ENCODE measurements around the gene VWA3B. TPM values are rescaled to one million over a fixed set of nuclear protein-coding genes. Genes with fewer than 3 reads are reported as not detected.

VWA3B gene
- total and polyA plus RNA-seq, 2 experiments from 2014 or later, result not detected

GRCh38 chr2:98187194-98187593 lies 100.2 kb downstream of the VWA3B start:
- Histone ChIP-seq H3K4me2 (ENCODE audit: unreplicated experiment) (no peak overlapping the region), H3K79me2 (ENCODE audit: insufficient read depth) (no peaks in the 10 kb centered on the region), H3K36me3 (ENCODE audit: low read depth) (no peaks in the 10 kb centered on the region), H3F3A (ENCODE audit: insufficient read depth) (no peaks in the 10 kb centered on the region), H3K27ac (no peak overlapping the region), H3K27me3 (replicated peaks; ENCODE audit: insufficient read depth) (peaks cover 9% of the 10 kb centered on the region; the same call in 1 of the 2 replicates), H3K9me2 (ENCODE audit: insufficient read depth) (no peaks in the 10 kb centered on the region), H3K4me1 (ENCODE audit: insufficient read depth) (no peaks in the 10 kb centered on the region), H3K9me3 (ENCODE audit: low read depth) (no peaks in the 10 kb centered on the region), H3K4me3 (no peak overlapping the region), H2AFZ (no peak overlapping the region), H4K20me1 (ENCODE audit: insufficient read depth) (no peaks in the 10 kb centered on the region), H3K9ac (no peak overlapping the region)
- WGBS, 2 experiments (ENCODE audit: low coverage in 1 of 2, low lambda C conversion rate in 2 of 2, missing lambda C conversion rate in 2 of 2), result 66 to 76% methylated on average over 6 to 9 of the region's 9 CpGs
- TF ChIP-seq EZH2phosphoT487 (IDR thresholded peaks at IDR 0.05; ENCODE audit: insufficient read depth, low read depth), result no peak
- no peak for TF ChIP-seq EZH2 (IDR thresholded peaks at IDR 0.05; ENCODE audit: insufficient read depth, poor library complexity, severe bottlenecking)
- no peak for DNase-seq
- in situ Hi-C loops (cut with MboI), result no loop called here

- H3K4me1 ChIP-seq (ENCODE audit: insufficient read depth), result no peaks in the 10 kb centered on the region
Measured at GRCh38 chr2:98188351-98189046, 101.5 kb downstream of the VWA3B start.

DNA sequence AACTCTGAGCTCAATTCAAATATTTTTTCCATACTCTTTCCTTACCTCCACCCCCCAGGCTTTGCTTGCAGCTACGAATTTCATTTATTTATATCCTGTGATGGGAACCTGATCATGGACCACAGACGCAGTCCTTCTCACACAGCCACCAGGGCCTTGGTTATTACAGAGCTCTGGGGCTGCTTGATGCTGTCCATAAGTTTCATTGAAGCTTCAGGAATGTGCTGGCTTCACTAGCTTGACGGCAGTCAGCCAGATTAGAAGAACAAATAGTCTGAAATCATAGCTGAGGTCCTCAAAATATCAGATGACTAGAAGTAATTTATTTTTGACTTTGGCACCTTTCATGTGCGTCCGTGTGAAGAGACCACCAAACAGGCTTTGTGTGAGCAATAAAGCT lies 104.9 kb downstream of the VWA3B start:
- DNase-seq, result no peak
- in situ Hi-C loops (cut with MboI), result no loop called here

More at GRCh38 chr2:98188351-98189046, 101.5 kb downstream of the VWA3B start:
- Histone ChIP-seq H3K27ac (no peak overlapping the region), H3K36me3 (ENCODE audit: low read depth) (no peaks in the 10 kb centered on the region), H3K9me2 (ENCODE audit: insufficient read depth) (no peaks in the 10 kb centered on the region), H3K9ac (no peak overlapping the region), H3K9me3 (ENCODE audit: low read depth) (no peaks in the 10 kb centered on the region), H3K4me2 (ENCODE audit: unreplicated experiment) (no peak overlapping the region), H3K79me2 (ENCODE audit: insufficient read depth) (no peaks in the 10 kb centered on the region), H3K4me3 (no peak overlapping the region), H3K27me3 (replicated peaks; ENCODE audit: insufficient read depth) (peaks cover 9% of the 10 kb centered on the region; the same call in 1 of the 2 replicates), H4K20me1 (ENCODE audit: insufficient read depth) (no peaks in the 10 kb centered on the region), H3F3A (ENCODE audit: insufficient read depth) (no peaks in the 10 kb centered on the region), H2AFZ (no peak overlapping the region)
- WGBS, 2 experiments (ENCODE audit: low coverage in 1 of 2, low lambda C conversion rate in 2 of 2, missing lambda C conversion rate in 2 of 2), result 44% methylated on average over 4 of the region's 4 CpGs
- DNase-seq, result peak; percentile 12
- TF ChIP-seq EZH2phosphoT487 (IDR thresholded peaks at IDR 0.05; ENCODE audit: insufficient read depth, low read depth) (no peak), EZH2 (IDR thresholded peaks at IDR 0.05; ENCODE audit: insufficient read depth, poor library complexity, severe bottlenecking) (no peak)
- in situ Hi-C loops (cut with MboI), result no loop called here

DNA sequence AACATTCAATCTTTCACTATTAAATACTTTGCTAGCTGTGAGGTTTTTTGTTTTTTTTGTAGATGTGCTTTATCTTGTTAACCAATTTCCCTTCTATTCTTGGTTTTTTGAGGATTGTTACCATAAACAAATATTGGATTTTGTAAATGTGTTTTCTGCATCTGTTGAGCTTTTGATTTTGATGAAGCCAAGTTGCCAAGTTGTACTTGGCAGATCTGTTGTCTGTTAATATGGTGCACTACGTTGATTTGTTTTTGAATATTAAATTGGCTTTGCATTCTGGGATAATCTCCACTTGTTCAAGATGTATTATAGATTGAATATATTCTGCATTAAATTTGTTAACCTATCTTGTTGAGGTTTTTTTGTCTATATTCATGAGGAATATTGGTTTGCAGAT lies 114.6 kb downstream of the VWA3B start:
- no peak overlapping the region for H2AFZ ChIP-seq
- in situ Hi-C loops (cut with MboI), result no loop called here
- H3K27me3 ChIP-seq (replicated peaks; ENCODE audit: insufficient read depth), result peaks cover 8% of the 10 kb centered on the region; the same call in 1 of the 2 replicates
- H3K9me2 ChIP-seq (ENCODE audit: insufficient read depth), result no peaks in the 10 kb centered on the region
- H3K4me1 ChIP-seq (ENCODE audit: insufficient read depth), result no peaks in the 10 kb centered on the region
- TF ChIP-seq EZH2phosphoT487 (IDR thresholded peaks at IDR 0.05; ENCODE audit: insufficient read depth, low read depth), result no peak
- TF ChIP-seq EZH2 (IDR thresholded peaks at IDR 0.05; ENCODE audit: insufficient read depth, poor library complexity, severe bottlenecking), result no peak
- H3K9ac ChIP-seq, result no peak overlapping the region
- DNase-seq, result no peak
- WGBS, 2 experiments (ENCODE audit: low coverage in 1 of 2, low lambda C conversion rate in 2 of 2, missing lambda C conversion rate in 2 of 2), result 0 to 3% methylated on average over 1 of the region's 1 CpG
- no peaks in the 10 kb centered on the region for H3K36me3 ChIP-seq (ENCODE audit: low read depth)
- no peaks in the 10 kb centered on the region for H3F3A ChIP-seq (ENCODE audit: insufficient read depth)
- no peak overlapping the region for H3K4me2 ChIP-seq (ENCODE audit: unreplicated experiment)
- H3K79me2 ChIP-seq (ENCODE audit: insufficient read depth), result no peaks in the 10 kb centered on the region
- H4K20me1 ChIP-seq (ENCODE audit: insufficient read depth), result no peaks in the 10 kb centered on the region
- H3K27ac ChIP-seq, result no peak overlapping the region
- no peaks in the 10 kb centered on the region for H3K9me3 ChIP-seq (ENCODE audit: low read depth)
- no peak overlapping the region for H3K4me3 ChIP-seq

More for the DNA sequence above, 104.9 kb downstream of the VWA3B start:
- 3 to 4% methylated on average over 5 of the region's 5 CpGs for WGBS, 2 experiments (ENCODE audit: low coverage in 1 of 2, low lambda C conversion rate in 2 of 2, missing lambda C conversion rate in 2 of 2)
- Histone ChIP-seq H3K4me3 (no peak overlapping the region), H4K20me1 (ENCODE audit: insufficient read depth) (no peaks in the 10 kb centered on the region), H3K36me3 (ENCODE audit: low read depth) (no peaks in the 10 kb centered on the region), H3K79me2 (ENCODE audit: insufficient read depth) (no peaks in the 10 kb centered on the region), H3K27me3 (replicated peaks; ENCODE audit: insufficient read depth) (peaks cover 17% of the 10 kb centered on the region), H3K9me2 (ENCODE audit: insufficient read depth) (no peaks in the 10 kb centered on the region), H3K4me2 (ENCODE audit: unreplicated experiment) (no peak overlapping the region), H3K9me3 (ENCODE audit: low read depth) (no peaks in the 10 kb centered on the region), H3K27ac (no peak overlapping the region), H3K4me1 (ENCODE audit: insufficient read depth) (no peaks in the 10 kb centered on the region), H3F3A (ENCODE audit: insufficient read depth) (no peaks in the 10 kb centered on the region), H3K9ac (no peak overlapping the region), H2AFZ (no peak overlapping the region)
- TF ChIP-seq EZH2phosphoT487 (IDR thresholded peaks at IDR 0.05; ENCODE audit: insufficient read depth, low read depth) (no peak), EZH2 (IDR thresholded peaks at IDR 0.05; ENCODE audit: insufficient read depth, poor library complexity, severe bottlenecking) (no peak)
